ENCODE results near the gene BMPR1B. TPM values are rescaled to one million over a fixed set of nuclear protein-coding genes. Genes with fewer than 3 reads are reported as not detected.

BMPR1B gene
- total RNA-seq, 1 donor: 4.3 TPM

DNA sequence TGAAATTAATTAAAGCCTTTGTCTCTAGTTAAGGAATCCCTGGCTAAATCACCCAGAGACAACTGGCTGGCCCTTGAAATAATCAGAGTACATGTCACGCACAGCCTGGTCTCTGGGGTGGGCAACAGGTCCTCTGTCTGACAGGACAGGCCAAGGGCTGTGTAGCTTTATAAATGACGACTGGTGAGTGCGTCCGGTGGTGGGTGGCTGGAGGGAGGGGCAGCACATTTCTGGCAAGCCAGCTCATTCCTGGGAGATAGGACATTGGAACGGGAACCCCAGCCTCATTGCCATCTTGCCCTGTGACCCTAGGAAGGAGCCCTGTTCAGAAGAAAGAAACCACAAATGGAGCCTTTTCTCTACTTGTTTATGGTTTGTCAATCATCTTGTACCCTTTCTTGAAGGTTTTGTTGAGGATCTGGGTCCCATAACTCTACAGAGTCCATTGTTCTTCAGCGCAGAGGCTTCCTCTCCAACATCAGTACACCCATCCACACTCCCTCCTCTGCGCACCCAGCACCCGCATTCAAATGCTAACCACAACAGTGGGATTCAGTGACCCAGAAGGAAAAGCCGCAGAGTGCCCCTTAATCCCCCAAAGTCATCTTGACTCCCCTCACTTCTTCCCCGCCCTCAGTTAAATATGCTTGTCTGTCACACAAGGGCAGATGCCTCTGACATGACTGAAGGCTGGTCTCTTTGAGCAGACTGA lies 422.9 kb downstream of the BMPR1B start:
- TF ChIP-seq, protein P1, sequence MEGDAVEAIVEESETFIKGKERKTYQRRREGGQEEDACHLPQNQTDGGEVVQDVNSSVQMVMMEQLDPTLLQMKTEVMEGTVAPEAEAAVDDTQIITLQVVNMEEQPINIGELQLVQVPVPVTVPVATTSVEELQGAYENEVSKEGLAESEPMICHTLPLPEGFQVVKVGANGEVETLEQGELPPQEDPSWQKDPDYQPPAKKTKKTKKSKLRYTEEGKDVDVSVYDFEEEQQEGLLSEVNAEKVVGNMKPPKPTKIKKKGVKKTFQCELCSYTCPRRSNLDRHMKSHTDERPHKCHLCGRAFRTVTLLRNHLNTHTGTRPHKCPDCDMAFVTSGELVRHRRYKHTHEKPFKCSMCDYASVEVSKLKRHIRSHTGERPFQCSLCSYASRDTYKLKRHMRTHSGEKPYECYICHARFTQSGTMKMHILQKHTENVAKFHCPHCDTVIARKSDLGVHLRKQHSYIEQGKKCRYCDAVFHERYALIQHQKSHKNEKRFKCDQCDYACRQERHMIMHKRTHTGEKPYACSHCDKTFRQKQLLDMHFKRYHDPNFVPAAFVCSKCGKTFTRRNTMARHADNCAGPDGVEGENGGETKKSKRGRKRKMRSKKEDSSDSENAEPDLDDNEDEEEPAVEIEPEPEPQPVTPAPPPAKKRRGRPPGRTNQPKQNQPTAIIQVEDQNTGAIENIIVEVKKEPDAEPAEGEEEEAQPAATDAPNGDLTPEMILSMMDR (IDR thresholded peaks at IDR 0.05; ENCODE audit: insufficient read depth, low read depth, low read length): no peak
- H3K4me3 ChIP-seq (ENCODE audit: low read depth, low read length): no peak overlapping the region
- DNase-seq (ENCODE audit: low read depth): no peak

DNA sequence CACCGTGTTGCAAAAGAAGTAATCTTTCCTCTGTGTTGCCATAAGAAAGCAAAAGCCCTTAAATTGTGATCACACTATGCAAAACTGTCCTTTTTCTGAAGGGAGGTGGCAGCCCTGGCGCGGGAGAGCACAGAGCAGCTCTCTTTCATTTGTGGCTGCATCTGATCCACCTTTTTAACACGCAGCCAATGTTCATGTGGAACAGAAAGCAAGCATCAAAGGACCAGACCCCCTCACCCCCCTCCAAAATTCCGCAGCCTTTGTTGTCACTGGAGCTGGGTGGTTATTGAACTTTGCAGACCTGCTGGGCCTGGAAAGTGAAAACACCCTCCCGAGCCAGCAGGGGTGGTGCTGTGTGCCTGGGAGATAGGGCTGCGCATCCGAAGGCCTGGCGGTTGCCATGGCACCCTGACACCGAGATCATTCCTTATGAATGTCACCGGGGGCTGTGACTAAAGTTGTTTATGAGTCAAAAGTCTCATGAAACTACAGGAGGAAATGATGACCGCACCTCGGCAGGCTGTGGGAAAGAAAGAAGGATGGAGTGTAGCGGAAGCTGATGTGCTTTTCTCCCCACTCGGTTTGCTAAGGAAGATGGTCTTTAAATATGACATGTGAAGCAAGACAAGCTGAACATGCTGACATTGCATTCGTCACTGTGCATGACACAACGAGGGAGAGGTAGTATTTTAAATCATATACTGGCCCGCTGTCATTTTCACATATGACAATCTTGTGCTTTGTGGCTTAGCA lies 423.7 kb downstream of the BMPR1B start:
- no peak for DNase-seq (ENCODE audit: low read depth)
- TF ChIP-seq, protein P1 (IDR thresholded peaks at IDR 0.05; ENCODE audit: insufficient read depth, low read depth, low read length): no peak
- H3K4me3 ChIP-seq (ENCODE audit: low read depth, low read length): no peak overlapping the region

DNA sequence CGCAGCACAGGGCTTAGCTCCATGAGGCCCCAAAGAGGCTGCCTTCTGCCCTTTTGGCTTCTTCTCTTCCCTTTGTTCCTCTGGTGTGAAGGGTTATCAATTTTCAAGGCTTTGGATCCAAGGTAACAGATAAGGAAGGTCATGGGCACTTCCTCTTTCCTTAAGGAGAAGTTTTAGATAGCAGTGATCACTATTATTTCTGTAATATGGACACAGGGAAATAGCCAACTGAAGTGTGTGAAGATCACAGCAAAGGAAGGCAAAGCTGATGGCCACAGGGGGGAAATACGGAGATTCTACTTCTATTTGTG lies 424.2 kb downstream of the BMPR1B start:
- no peak for DNase-seq (ENCODE audit: low read depth)
- H3K4me3 ChIP-seq (ENCODE audit: low read depth, low read length): no peak overlapping the region
- TF ChIP-seq, protein P1 (IDR thresholded peaks at IDR 0.05; ENCODE audit: insufficient read depth, low read depth, low read length): no peak

DNA sequence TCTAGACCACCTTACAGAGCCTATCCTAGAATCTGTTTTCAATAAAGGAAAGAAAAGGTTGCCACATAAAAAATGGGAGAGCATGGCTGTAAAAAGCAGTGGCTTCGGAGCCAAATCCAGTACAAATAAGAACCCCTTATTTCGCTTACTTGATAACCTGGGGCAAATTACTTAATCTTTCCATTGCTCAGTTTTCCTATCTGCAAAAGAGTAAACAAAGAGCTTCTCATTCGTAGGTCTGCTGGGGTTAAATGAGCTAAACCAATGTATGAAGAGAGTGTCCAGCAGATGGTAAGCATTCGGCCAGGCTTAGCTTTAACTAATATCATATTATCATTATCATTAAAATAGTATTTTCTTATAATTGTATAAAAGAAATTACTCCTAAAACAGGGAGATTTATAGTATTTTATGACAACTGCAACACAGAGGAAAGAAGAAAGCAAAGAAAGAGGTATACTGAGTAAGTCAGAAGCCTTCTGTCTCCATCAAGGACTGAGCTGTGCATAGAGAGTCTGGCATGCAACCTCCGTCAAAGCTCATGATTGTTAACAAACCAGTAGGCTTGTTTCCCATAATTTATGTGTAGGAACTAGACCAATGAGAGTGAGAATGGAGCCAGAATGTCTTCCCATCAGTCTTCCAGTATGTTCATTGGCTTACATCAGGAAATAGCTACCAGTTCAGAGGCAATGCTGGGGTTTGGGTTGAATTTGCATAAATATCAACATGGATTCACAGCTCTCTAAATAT lies 426.1 kb downstream of the BMPR1B start:
- no peak for DNase-seq (ENCODE audit: low read depth)
- no peak overlapping the region for H3K4me3 ChIP-seq (ENCODE audit: low read depth, low read length)
- TF ChIP-seq, protein P1 (IDR thresholded peaks at IDR 0.05; ENCODE audit: insufficient read depth, low read depth, low read length): no peak

DNA sequence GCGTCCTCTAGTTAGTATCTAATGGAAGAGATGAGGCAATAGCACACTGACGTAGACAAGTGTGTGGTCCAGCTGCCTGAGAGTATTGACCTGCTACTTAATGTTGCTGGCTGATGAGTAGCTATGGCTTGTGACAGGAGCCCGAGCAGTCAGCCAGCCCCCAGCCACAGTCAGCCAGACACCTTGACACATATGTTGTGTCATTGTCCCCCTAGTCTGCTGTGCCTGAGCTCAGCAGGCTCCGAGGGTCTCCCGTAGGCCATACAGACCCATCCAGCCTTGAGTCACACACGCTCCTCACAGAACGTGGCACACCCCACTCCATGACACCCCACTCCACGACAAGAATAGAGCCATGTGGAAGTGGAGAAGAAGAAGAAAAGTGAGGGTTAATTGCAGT lies 428.9 kb downstream of the BMPR1B start:
- no peak for DNase-seq (ENCODE audit: low read depth)
- TF ChIP-seq, protein P1 (IDR thresholded peaks at IDR 0.05; ENCODE audit: insufficient read depth, low read depth, low read length): no peak
- no peak overlapping the region for H3K4me3 ChIP-seq (ENCODE audit: low read depth, low read length)

DNA sequence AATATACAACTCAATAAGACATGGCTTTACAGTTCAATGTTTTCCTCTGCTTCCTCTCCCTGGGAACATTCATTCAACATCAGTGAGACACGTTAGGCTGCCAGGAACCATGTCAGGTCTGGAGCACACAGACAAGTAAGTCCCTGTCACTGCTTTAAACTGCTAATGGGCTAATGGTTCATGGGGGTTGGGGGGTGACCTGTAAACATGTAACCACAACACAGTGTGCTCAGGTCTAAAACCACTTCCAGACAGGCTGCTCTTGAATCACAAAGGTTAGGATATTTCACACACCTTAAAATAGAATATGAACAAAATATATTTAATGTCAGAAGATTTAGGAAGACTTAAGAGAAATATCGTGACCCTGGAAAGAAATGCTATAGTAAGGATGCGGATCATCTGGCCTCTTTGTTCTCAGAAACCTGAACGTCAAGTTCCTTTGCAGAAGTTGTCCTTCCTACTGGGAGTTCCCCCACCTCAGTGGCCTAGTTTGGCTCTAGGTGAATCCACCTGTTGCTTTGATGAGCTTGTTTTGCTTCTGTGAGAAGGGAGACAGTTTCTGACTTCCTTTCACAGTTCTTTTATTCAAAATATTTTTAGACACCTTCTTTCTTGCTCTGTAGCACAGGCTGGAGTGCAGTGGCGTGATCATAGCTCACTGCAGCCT lies 431.1 kb downstream of the BMPR1B start:
- TF ChIP-seq, protein P1 (IDR thresholded peaks at IDR 0.05; ENCODE audit: insufficient read depth, low read depth, low read length): no peak
- DNase-seq (ENCODE audit: low read depth): no peak
- no peak overlapping the region for H3K4me3 ChIP-seq (ENCODE audit: low read depth, low read length)
